ENCODE measurements around the gene GRK1.
"Not testable (repeated sequence)": the region's sequence is repeated elsewhere in the genome, so short reads cannot be mapped to it uniquely, and the experiment has no call there.

GRK1 gene

GRCh38 chr13:113666951-113667701 is at the start of gene GRK1:
GRK1 (plus strand) TSS chr13:113667219; CDS start chr13:113667387, 168 bp downstream.
- no peak within 1 kb of the TSS for H3K4me3 ChIP-seq (ENCODE audit: low read length)
- TF ChIP-seq CTCF (IDR thresholded peaks at IDR 0.05; ENCODE audit: insufficient read depth, low read depth, low read length, missing control alignments), result no peak
- no peak for DNase-seq (ENCODE audit: low read depth)

- no peak overlapping the region for H3K4me3 ChIP-seq (ENCODE audit: low read length)
- TF ChIP-seq CTCF (IDR thresholded peaks at IDR 0.05; ENCODE audit: insufficient read depth, low read depth, low read length, missing control alignments), result no peak
- no peak for DNase-seq (ENCODE audit: low read depth)
Observed at GRCh38 chr13:113617961-113618360, 49.1 kb upstream of the GRK1 start.

GRCh38 chr13:113618455-113618854 is 48.6 kb upstream of the GRK1 start:
- no peak for DNase-seq (ENCODE audit: low read depth)
- TF ChIP-seq CTCF (IDR thresholded peaks at IDR 0.05; ENCODE audit: insufficient read depth, low read depth, low read length, missing control alignments), result no peak
- no peak overlapping the region for H3K4me3 ChIP-seq (ENCODE audit: low read length)

GRCh38 chr13:113620036-113620796 is 46.8 kb upstream of the GRK1 start:
- TF ChIP-seq CTCF (IDR thresholded peaks at IDR 0.05; ENCODE audit: insufficient read depth, low read depth, low read length, missing control alignments), result no peak
- no peak for DNase-seq (ENCODE audit: low read depth)
- no peak overlapping the region for H3K4me3 ChIP-seq (ENCODE audit: low read length)

GRCh38 chr13:113621046-113621445 is 46.0 kb upstream of the GRK1 start:
- no peak for TF ChIP-seq CTCF (IDR thresholded peaks at IDR 0.05; ENCODE audit: insufficient read depth, low read depth, low read length, missing control alignments)

GRCh38 chr13:113621498-113621897 is 45.5 kb upstream of the GRK1 start:
- TF ChIP-seq CTCF (IDR thresholded peaks at IDR 0.05; ENCODE audit: insufficient read depth, low read depth, low read length, missing control alignments), result peak; percentile 25

More at GRCh38 chr13:113621046-113621445, 46.0 kb upstream of the GRK1 start:
- DNase-seq (ENCODE audit: low read depth), result no peak
- no peak overlapping the region for H3K4me3 ChIP-seq (ENCODE audit: low read length)

GRCh38 chr13:113621986-113622550 is 45.0 kb upstream of the GRK1 start:
- not testable (repeated sequence) for H3K4me3 ChIP-seq (ENCODE audit: low read length); DNase-seq (ENCODE audit: low read depth)

More at GRCh38 chr13:113621498-113621897, 45.5 kb upstream of the GRK1 start:
- H3K4me3 ChIP-seq (ENCODE audit: low read length); DNase-seq (ENCODE audit: low read depth): not testable (repeated sequence)
